HEK293 (cell line): ENCODE results near the gene CD164.

ENCODE experiments used
- ZNF76 ChIP-seq: fragments of 450-650 bp; formaldehyde crosslinking; IDR thresholded peaks from 2 replicates; pipeline ENCODE4; 2016; ENCODE audit warnings: low read depth, missing biosample characterization, missing genetic modification characterization, borderline replicate concordance
- ZNF777 ChIP-seq: fragments of 450-650 bp; formaldehyde crosslinking; IDR thresholded peaks from 2 replicates; pipeline ENCODE4 v1.5.1; 2017; ENCODE audit warnings: missing biosample characterization, missing genetic modification characterization, borderline replicate concordance
- ZNF792 ChIP-seq: fragments of 450-650 bp; formaldehyde crosslinking; IDR thresholded peaks from 2 replicates; pipeline ENCODE4 v1.5.1; 2016; ENCODE audit warnings: missing biosample characterization, missing genetic modification characterization

GRCh38 chr6:109379711-109380110 lies 2.6 kb downstream of the CD164 start:
- TF ChIP-seq ZNF792 (tag by site-specific recombination) (no peak), ZNF777 (tag by site-specific recombination) (no peak), ZNF76 (tag by site-specific recombination) (no peak)
